GM19099 (cell line): ENCODE data around the gene SLC25A33.

Experiments used
- POLR2A ChIP-seq: IDR thresholded peaks from 3 replicates; pipeline ENCODE4 v1.6.1; 2011; ENCODE audit warnings: low read depth; ENCODE audit not compliant: insufficient read length; ENCODE audit errors: extremely low read depth

SLC25A33 gene

GRCh38 chr1:9593492-9594465, 54.5 kb downstream of the SLC25A33 start:
- TF ChIP-seq POLR2A, result no peak

- no peak for TF ChIP-seq POLR2A
Observed at GRCh38 chr1:9594471-9595155, 55.3 kb downstream of the SLC25A33 start.

GRCh38 chr1:9595156-9595967, 56.1 kb downstream of the SLC25A33 start:
- no peak for TF ChIP-seq POLR2A

- TF ChIP-seq POLR2A, result no peak
Observed at GRCh38 chr1:9595968-9596340, 56.7 kb downstream of the SLC25A33 start.

GRCh38 chr1:9596415-9597123, 57.3 kb downstream of the SLC25A33 start:
- TF ChIP-seq POLR2A, result no peak

DNA sequence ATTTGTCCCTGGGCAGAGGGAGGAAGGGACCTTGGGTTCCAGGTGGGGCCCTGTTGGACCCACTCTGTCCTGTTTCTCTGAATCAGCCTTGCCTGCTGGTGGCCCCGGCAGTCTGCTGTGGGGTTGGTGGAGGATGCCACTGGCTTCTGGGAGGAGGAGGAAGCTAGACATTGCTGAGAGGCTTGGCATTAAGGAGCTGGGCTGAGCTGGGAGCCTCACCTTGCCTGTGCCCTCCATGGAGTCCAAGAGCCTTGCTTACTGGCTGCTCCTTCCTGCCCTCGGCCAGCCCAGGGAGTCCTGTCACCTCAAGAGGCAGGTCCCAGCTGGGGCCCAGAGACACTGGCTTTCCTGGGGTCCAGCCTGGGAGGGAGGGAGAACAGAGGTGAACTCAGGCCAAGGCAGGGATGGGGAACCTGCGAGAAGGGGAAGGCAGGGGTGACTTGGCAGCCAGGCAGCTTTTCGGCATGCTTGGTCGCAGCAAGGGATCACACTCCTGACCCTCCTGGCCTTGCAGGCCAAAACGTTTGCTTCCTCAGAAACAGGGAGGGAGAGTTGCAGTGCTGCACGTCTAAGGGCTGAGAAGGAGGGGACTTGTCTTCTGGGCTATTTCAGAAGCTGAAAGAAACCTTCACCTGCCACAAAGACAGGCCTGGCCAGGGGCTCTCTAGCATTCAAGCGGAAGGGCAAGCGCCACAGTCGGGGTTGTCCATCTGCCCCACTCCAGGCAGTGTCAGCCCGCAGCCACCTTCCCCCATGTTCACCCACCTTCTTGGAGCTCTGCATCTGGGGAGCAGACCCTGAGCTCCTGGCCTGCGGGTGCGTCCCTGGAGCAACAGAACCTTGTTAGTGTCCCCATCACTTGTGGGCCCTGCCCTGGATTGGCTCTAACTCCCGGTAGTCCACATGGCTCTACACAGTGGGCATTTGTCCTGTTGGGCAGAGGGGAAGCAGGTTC, 58.4 kb downstream of the SLC25A33 start:
- no peak for TF ChIP-seq POLR2A

- no peak for TF ChIP-seq POLR2A
Observed at GRCh38 chr1:9598316-9598700, 59.0 kb downstream of the SLC25A33 start.

GRCh38 chr1:9599741-9600140, 60.5 kb downstream of the SLC25A33 start:
- TF ChIP-seq POLR2A, result no peak

- TF ChIP-seq POLR2A, result no peak
Observed at GRCh38 chr1:9600861-9601834, 61.9 kb downstream of the SLC25A33 start.

GRCh38 chr1:9601942-9602793, 62.9 kb downstream of the SLC25A33 start:
- no peak for TF ChIP-seq POLR2A

DNA sequence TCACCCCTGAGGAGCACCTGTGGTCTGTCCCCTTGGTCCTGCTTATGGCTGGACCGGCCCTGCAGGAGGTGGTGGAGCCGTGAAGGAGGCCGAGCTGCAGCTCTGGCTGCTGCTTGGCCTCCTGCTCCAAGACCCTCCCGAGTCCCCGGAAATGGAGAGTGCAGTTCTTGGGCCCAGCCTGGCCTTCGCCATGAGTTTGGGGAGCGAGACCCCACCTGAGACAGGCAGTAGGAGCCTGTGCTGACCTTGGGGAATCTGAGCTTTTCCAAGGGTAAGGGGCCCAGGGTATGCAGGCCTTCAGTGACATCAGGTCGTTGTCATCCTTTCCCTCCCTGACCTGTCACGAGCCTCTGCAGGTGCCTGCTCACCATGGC, 63.5 kb downstream of the SLC25A33 start:
- TF ChIP-seq POLR2A, result no peak

DNA sequence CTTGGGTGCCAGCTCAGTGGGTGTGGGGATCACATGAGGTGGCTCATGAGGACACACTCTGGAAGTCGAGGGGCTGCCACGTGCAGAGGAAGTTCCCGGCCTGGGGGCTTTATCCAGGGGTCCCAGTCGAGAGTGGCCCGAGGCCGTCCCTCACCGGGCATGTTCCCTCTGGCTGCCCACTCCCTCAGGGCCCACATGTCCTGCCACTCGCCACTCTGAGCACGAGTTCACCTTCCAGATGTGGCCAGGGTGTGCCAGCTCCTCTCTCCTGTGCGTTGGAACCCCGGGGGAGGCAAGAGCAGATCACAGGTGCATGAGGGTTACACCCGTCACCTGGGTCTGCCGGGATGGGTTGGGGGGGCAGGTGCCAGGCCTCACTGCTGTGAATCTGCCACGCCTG, 64.0 kb downstream of the SLC25A33 start:
- no peak for TF ChIP-seq POLR2A
